ENCODE data around the gene CHRD.
A peak's percentile ranks its signal among the peaks of the same experiment; 100 is the strongest.

Gene CHRD

DNA sequence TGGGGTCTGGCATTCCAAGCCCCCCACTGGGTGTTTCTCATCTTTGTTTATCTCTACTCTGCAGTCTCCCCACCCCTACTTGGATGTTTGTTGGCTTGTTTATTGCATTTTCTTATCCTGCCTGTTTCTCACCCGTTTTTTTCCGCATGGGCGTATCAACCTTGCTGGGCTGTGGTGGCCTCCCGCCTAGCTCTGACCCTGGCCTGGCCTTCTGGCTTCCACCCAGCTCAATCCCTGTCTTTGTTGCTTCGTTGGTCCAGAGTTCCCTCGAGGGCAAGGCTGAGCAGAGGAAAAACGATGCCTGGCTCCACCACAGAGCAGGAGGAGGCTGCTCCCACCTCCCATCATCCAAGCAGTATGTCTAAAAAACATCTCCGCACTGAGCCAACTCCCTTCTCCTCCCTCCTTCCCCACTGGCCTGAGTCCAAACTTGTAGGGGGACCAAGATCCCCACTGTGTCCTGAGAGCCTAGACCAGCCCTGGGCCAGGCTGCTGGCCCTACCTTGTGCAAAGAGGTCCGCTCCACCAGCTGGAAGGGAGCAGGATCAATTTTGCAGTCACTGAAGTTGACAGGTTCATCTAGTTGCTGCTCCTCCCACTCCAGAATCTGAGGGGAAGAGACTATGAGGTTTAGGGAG lies 28.2 kb upstream of the CHRD start:
- no peak overlapping the region for H3K9ac ChIP-seq (ENCODE audit: low read length)
- H3K27ac ChIP-seq (ENCODE audit: low read depth, low read length), result no peak overlapping the region

DNA sequence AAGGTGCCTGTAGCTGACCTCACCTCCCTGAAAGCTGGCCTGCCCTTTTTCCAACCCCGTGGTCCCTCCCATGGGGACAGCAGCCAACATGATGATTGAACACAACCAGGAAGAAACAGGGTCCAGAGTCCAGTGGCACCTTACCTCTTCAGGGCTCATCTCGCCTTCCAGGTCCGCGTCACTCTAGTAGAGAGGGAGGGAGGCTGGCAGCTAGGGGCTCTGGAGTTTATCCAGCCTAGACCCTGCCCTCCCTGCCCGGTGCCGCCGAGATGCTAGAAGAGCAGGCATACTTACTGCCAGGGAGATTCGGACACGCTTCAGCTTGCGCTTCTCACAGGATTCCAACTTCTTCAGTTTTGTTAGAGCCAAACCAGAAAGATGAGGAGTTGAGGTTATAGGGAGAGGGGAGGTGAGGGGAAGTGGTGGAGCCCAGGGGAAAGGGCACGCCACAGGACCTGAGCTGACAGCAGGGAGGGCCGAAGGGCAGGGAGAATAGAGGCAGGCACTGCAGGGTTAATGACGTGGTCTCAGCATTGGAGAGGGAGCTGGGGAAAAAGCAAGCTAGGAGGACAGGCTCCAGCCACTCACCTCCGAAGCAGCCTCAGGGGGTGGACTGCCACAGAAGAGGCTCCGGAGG lies 27.6 kb upstream of the CHRD start:
- Histone ChIP-seq H3K27ac (ENCODE audit: low read depth, low read length) (no peak overlapping the region), H3K36me3 (ENCODE audit: control insufficient read depth, insufficient read depth, low read length) (no peaks in the 10 kb centered on the region), H3K27me3 (ENCODE audit: control insufficient read depth, insufficient read depth, low read length) (no peaks in the 10 kb centered on the region), H3K4me1 (ENCODE audit: control insufficient read depth, insufficient read depth, low read length) (no peaks in the 10 kb centered on the region), H3K9ac (ENCODE audit: low read length) (peak overlapping the region; percentile 8), H3K4me3 (ENCODE audit: low read length) (no peak overlapping the region)

More for the DNA sequence above, 28.2 kb upstream of the CHRD start:
- no peaks in the 10 kb centered on the region for H3K36me3 ChIP-seq (ENCODE audit: control insufficient read depth, insufficient read depth, low read length)
- no peak overlapping the region for H3K4me3 ChIP-seq (ENCODE audit: low read length)
- no peaks in the 10 kb centered on the region for H3K4me1 ChIP-seq (ENCODE audit: control insufficient read depth, insufficient read depth, low read length)
- H3K27me3 ChIP-seq (ENCODE audit: control insufficient read depth, insufficient read depth, low read length), result no peaks in the 10 kb centered on the region

DNA sequence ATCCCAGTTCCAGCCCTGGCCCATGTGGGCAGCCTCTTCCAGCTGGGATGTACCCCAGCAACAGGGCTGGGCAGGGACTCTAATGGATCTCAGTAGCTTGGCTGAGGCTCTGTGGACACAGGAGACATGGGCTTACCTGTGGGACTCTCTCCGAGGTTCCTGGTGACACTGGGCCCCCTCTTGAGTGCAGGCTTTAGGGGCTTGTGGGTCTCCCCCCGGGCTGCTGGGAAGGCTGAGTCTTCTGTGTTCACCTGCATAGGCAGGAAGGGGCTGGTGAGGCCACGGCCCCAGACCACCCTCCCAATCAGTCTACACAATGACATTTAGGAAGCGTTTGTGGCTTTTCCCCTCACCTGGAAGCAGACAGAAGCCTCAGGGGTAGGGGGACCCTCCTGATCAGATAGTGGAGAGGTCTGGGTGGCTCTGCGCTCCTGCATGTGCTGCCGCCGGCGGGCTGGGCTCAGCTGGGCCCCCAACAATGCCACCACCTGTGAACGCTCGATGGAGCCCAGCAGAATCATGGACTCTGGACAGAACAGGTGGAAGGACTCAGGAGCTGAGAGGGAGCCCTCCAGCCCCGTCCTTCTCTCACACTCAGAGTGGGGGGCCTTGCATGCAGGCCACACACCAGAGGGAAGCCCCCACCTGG lies 26.8 kb upstream of the CHRD start:
- Histone ChIP-seq H3K9ac (ENCODE audit: low read length) (no peak overlapping the region), H3K4me1 (ENCODE audit: control insufficient read depth, insufficient read depth, low read length) (no peaks in the 10 kb centered on the region), H3K36me3 (ENCODE audit: control insufficient read depth, insufficient read depth, low read length) (no peaks in the 10 kb centered on the region), H3K27ac (ENCODE audit: low read depth, low read length) (no peak overlapping the region), H3K4me3 (ENCODE audit: low read length) (no peak overlapping the region), H3K27me3 (ENCODE audit: control insufficient read depth, insufficient read depth, low read length) (no peaks in the 10 kb centered on the region)

DNA sequence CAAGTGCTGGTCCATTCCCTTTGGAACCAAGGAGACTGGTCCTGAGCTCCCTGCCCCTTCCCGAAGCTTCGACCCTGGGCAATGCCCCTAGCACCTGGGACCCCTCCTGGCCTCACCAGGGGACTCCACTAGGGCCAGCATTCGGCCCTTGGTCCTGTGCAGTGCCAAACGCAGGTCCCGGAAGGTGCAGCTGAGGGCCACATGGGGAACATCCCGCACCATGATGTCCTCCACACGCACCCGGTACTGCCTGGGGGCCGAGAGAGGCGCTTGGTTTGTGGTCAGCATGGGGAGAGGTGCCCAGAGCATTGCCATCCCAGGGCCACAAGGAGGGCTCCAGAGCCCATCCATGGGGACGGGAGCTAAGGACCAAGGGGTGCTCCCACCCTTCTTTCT lies 26.3 kb upstream of the CHRD start:
- Histone ChIP-seq H3K9ac (ENCODE audit: low read length) (no peak overlapping the region), H3K27ac (ENCODE audit: low read depth, low read length) (no peak overlapping the region), H3K36me3 (ENCODE audit: control insufficient read depth, insufficient read depth, low read length) (peaks cover 4% of the 10 kb centered on the region), H3K4me3 (ENCODE audit: low read length) (no peak overlapping the region), H3K27me3 (ENCODE audit: control insufficient read depth, insufficient read depth, low read length) (no peaks in the 10 kb centered on the region), H3K4me1 (ENCODE audit: control insufficient read depth, insufficient read depth, low read length) (no peaks in the 10 kb centered on the region)

DNA sequence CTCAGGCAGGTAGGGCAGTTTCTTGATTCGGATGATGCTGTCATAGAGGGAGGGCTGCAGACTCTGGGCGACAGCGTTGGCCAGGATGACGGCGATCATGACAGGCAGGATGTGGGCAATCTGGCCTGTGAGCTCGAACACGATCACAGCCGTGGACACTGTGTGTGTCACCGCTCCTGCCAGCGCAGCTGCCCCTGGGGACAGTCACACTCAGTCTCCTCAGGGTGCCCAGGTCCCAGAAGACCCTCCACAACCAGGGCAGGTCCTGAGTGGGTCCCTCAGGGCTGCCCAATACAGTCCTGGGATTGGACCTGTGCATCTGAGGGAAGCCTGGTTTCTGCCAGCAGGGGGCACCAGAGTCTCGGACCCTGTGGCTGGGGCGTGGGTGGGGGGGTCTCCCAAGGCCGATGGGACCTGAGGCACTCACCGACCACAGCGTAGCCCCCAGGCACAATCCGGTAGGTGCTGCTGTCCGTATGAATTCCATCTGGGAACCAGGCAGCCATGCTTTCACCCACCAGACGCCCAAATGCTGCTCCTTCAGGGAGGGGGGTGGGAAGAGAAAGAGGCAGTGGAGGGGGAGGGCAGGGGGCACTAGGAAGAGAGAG lies 25.6 kb upstream of the CHRD start:
- Histone ChIP-seq H3K27ac (ENCODE audit: low read depth, low read length) (no peak overlapping the region), H3K4me1 (ENCODE audit: control insufficient read depth, insufficient read depth, low read length) (no peaks in the 10 kb centered on the region), H3K36me3 (ENCODE audit: control insufficient read depth, insufficient read depth, low read length) (peaks cover 5% of the 10 kb centered on the region), H3K27me3 (ENCODE audit: control insufficient read depth, insufficient read depth, low read length) (no peaks in the 10 kb centered on the region), H3K4me3 (ENCODE audit: low read length) (no peak overlapping the region), H3K9ac (ENCODE audit: low read length) (no peak overlapping the region)

DNA sequence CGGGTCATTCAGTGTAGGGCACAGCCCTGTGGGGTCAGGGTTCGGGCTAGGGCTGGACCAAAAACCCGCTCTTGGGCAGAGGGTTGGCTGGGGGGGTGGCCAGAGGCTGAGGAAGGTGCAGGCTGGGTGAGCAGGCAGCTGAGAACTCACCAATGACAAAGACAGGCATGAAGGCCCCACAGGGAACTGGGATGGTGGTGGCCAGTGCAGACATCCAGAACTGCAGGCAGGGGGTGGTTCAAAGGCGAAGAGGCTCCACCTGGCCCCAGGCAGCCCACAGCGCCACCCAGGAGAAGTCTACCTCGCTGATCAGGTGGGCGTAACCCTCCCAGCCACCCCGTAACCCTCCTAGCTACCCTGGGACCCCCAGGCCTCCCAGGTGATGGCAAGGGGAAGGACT lies 25.1 kb upstream of the CHRD start:
- H3K36me3 ChIP-seq (ENCODE audit: control insufficient read depth, insufficient read depth, low read length), result peaks cover 5% of the 10 kb centered on the region
- H3K4me3 ChIP-seq (ENCODE audit: low read length), result no peak overlapping the region
- H3K4me1 ChIP-seq (ENCODE audit: control insufficient read depth, insufficient read depth, low read length), result no peaks in the 10 kb centered on the region
- no peaks in the 10 kb centered on the region for H3K27me3 ChIP-seq (ENCODE audit: control insufficient read depth, insufficient read depth, low read length)
- H3K9ac ChIP-seq (ENCODE audit: low read length), result no peak overlapping the region
- no peak overlapping the region for H3K27ac ChIP-seq (ENCODE audit: low read depth, low read length)

DNA sequence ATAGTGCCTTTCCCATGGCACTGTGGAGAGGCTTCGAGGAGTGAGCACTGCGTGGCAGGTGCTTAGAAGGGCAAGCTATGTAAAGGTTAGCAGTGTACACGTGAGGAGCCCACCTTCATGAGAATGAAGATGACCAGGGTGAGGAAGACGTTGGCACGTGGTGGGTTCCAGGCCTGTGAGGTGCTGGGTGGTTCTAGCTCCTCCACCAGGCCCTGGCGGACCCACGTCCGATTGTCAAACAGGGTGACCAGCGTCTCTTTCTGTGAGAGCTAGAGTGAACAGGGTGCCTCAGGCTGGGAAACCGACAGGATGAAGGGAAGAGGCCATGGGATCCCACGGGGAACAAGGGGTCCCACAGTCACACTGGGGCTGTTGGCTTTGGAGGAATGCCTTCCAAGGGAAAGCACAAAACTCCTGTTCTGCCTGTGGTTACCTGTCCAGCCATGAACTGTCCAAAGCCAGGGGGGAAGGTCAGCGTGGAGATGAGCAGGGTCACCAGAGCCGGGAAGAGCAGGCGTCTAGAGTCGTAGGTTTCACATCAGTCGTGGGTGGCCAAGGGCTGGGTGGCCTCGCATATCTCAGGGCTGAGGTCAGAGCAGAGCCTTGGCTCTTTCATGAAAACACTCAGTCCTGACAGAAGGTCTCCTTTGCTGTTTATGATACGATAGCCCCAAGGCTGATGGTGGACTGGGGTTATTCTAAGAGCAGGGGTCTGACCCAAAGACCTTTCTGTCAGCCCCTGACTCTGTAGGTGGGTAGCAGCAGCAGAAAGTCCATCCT lies 24.4 kb upstream of the CHRD start:
- no peak overlapping the region for H3K27ac ChIP-seq (ENCODE audit: low read depth, low read length)
- peaks cover 5% of the 10 kb centered on the region for H3K36me3 ChIP-seq (ENCODE audit: control insufficient read depth, insufficient read depth, low read length)
- H3K4me3 ChIP-seq (ENCODE audit: low read length), result no peak overlapping the region
- no peak overlapping the region for H3K9ac ChIP-seq (ENCODE audit: low read length)
- H3K4me1 ChIP-seq (ENCODE audit: control insufficient read depth, insufficient read depth, low read length), result no peaks in the 10 kb centered on the region
- no peaks in the 10 kb centered on the region for H3K27me3 ChIP-seq (ENCODE audit: control insufficient read depth, insufficient read depth, low read length)

DNA sequence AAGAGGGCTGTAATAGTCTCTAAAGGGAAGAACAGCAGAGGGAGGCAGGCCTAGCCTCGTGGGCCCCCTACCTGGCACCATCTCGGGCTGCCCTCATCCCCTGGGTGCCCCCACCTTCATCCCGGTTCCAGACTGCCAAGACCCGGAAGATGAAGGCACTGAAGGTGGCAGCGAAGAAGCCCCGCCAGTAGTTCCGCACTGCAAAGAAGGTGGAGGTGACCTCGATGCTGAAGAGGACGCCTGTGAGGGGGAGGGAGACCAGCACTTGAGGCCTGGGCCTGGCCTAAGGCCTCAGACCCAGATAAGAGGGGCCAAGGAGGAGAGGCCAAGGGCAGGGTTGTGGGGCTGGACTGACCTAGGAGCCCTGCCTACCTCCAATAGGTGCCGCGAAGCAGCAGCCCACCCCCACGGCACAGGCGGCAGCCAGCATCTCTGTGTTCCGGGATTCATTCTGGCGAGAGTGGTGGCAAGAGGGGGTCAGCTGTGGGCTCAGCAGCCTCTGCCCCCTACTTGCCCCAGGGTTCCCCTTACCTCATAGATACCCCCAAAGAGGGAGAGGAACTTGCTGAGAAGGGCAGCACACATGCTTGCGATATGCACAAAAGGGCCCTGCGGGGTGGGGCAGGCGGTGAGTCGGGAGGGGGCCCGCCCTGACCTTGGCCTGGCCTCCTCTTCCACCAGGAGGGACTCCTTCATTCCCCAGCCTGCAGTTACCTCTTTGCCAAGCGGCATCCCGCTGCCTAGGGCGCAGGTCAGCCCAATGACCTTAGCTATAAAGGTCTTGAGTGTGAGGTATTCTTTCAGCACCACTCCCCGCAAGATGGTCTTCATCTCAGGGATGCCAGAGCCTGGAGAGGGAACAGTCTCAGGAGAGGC lies 22.4 kb upstream of the CHRD start:
- Histone ChIP-seq H3K27me3 (ENCODE audit: control insufficient read depth, insufficient read depth, low read length) (no peaks in the 10 kb centered on the region), H3K4me3 (ENCODE audit: low read length) (no peak overlapping the region), H3K36me3 (ENCODE audit: control insufficient read depth, insufficient read depth, low read length) (peaks cover 5% of the 10 kb centered on the region), H3K9ac (ENCODE audit: low read length) (no peak overlapping the region), H3K4me1 (ENCODE audit: control insufficient read depth, insufficient read depth, low read length) (peaks cover 5% of the 10 kb centered on the region), H3K27ac (ENCODE audit: low read depth, low read length) (no peak overlapping the region)

DNA sequence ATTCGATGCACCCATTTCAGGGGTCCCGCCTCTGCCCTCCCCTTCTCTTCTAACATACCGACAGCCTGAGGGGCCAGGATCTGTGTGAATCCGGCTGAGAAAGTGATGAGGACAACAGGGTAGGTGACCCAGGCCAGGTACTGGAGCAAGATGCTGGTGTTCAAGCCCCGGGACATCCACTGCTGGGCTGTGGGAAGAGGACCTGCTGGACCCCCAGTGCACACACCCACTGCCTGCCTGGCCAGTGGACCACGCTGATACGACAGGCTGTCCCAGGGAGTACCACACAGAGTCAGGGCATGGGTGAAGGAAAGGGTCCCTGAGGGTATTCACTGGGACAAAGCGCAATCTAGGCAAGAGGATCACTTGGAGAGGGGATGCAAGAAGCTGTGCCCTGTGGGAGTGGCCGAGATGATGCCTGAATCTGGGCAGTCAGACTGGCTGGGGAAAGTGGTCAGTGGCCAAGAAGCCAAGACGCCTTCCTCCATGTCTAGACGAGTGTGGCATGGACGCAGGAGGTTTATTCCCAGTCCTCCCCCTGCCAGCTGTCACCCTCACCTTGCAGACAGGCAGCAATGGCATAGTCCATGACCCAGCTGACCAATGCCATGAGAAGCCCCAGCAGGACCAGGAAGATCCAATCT lies 21.6 kb upstream of the CHRD start:
- Histone ChIP-seq H3K4me1 (ENCODE audit: control insufficient read depth, insufficient read depth, low read length) (peaks cover 5% of the 10 kb centered on the region), H3K27me3 (ENCODE audit: control insufficient read depth, insufficient read depth, low read length) (no peaks in the 10 kb centered on the region), H3K36me3 (ENCODE audit: control insufficient read depth, insufficient read depth, low read length) (peaks cover 5% of the 10 kb centered on the region), H3K9ac (ENCODE audit: low read length) (no peak overlapping the region), H3K27ac (ENCODE audit: low read depth, low read length) (no peak overlapping the region), H3K4me3 (ENCODE audit: low read length) (no peak overlapping the region)

DNA sequence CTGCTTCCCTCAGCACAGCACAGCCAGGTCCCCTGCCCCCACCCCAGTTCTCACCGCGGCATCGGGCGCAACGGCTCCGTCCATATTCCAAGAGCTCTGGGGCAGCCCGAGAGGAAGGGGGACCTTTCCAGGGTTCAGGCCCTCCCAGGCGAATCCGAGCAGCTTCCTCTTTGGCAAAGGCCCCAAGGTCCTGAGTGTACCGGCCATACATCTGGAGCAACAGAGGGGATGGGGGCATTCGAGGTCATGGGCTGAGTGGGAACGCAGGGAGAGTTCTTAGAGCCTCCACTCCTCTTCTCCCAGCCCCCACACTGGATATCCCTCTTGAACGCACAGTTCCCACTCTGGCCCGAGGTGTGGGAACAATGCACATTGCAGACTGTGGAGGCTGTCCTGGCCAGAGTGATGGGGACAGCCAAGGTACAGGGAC lies 20.9 kb upstream of the CHRD start:
- peaks cover 5% of the 10 kb centered on the region for H3K4me1 ChIP-seq (ENCODE audit: control insufficient read depth, insufficient read depth, low read length)
- H3K9ac ChIP-seq (ENCODE audit: low read length), result no peak overlapping the region
- H3K36me3 ChIP-seq (ENCODE audit: control insufficient read depth, insufficient read depth, low read length), result peaks cover 5% of the 10 kb centered on the region
- H3K27ac ChIP-seq (ENCODE audit: low read depth, low read length), result no peak overlapping the region
- no peak overlapping the region for H3K4me3 ChIP-seq (ENCODE audit: low read length)
- H3K27me3 ChIP-seq (ENCODE audit: control insufficient read depth, insufficient read depth, low read length), result no peaks in the 10 kb centered on the region

DNA sequence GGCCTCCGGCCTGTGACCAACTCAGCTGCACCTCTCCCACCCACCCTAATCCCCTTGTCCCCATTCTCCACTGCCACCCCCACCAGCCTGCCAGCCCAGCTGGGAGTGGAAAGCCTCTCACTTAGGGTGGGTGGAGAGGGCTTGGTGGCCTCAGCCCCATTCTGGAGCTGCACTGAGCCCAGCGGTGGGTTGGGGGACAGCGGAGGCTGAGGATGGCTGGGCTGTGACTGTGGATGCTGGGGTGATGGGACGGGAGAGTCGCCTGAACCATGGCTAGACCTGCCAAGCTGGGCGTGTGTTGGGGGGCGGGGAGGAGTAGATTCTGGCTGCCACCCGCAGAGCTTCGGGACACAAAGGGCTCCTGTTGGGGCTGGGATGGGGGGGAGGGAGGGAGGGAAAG lies 20.2 kb upstream of the CHRD start:
- peaks cover 5% of the 10 kb centered on the region for H3K36me3 ChIP-seq (ENCODE audit: control insufficient read depth, insufficient read depth, low read length)
- no peak overlapping the region for H3K4me3 ChIP-seq (ENCODE audit: low read length)

More for the DNA sequence above, 20.2 kb upstream of the CHRD start:
- no peak overlapping the region for H3K9ac ChIP-seq (ENCODE audit: low read length)
- H3K27ac ChIP-seq (ENCODE audit: low read depth, low read length), result no peak overlapping the region
- peaks cover 7% of the 10 kb centered on the region for H3K4me1 ChIP-seq (ENCODE audit: control insufficient read depth, insufficient read depth, low read length)
- no peaks in the 10 kb centered on the region for H3K27me3 ChIP-seq (ENCODE audit: control insufficient read depth, insufficient read depth, low read length)

Measured in rectal smooth muscle tissue (tissue), 1 donor.